Endodermal cell (in vitro differentiated cells): ENCODE results near the gene ATP6V0D1. TPM values are rescaled to one million over a fixed set of nuclear protein-coding genes. Genes with fewer than 3 reads are reported as not detected.

Experiments
- DNase-seq: peaks from one replicate; pipeline ENCODE4 v3.0.0-alpha.2; 2017
- H3K27ac ChIP-seq: 2 replicates; pipeline ENCODE4 v1.5.1; 2013; ENCODE audit warnings: mild to moderate bottlenecking, low read depth, low read length, moderate library complexity
- H3K27me3 ChIP-seq: 2 replicates; pipeline ENCODE4 v1.6.1; 2013; ENCODE audit warnings: mild to moderate bottlenecking, low read length, moderate library complexity; ENCODE audit not compliant: insufficient read depth, control insufficient read depth, poor library complexity, severe bottlenecking
- H3K36me3 ChIP-seq: 2 replicates; pipeline ENCODE4 v1.7.0; 2013; ENCODE audit warnings: mild to moderate bottlenecking, low read length, moderate library complexity; ENCODE audit not compliant: control insufficient read depth, insufficient read depth
- H3K4me1 ChIP-seq: one replicate; pipeline ENCODE4 v1.7.0; 2013; ENCODE audit warnings: low read length; ENCODE audit not compliant: control insufficient read depth, insufficient read depth
- H3K4me3 ChIP-seq: 2 replicates; pipeline ENCODE4 v1.5.1; 2013; ENCODE audit warnings: mild to moderate bottlenecking, low read length, moderate library complexity
- H3K9ac ChIP-seq: 2 replicates; pipeline ENCODE4 v1.6.1; 2013; ENCODE audit warnings: mild to moderate bottlenecking, low read length, moderate library complexity; ENCODE audit not compliant: poor library complexity, severe bottlenecking; ENCODE audit errors: extremely low read depth
- H3K9me3 ChIP-seq: 2 replicates; pipeline ENCODE4 v1.6.1; 2013; ENCODE audit warnings: mild to moderate bottlenecking, low read length, moderate library complexity; ENCODE audit not compliant: control insufficient read depth
- H3K27ac Mint-ChIP-seq: 2 replicates; pipeline ENCODE4 v1.8.0; 2020; ENCODE audit warnings: mixed read lengths
- H3K27me3 Mint-ChIP-seq: 2 replicates; pipeline ENCODE4 v1.8.0; 2021; ENCODE audit warnings: mild to moderate bottlenecking, mixed read lengths; ENCODE audit not compliant: insufficient read depth
- H3K36me3 Mint-ChIP-seq: 2 replicates; pipeline ENCODE4 v1.8.0; 2020; ENCODE audit warnings: low read depth, mixed read lengths
- H3K4me1 Mint-ChIP-seq: 2 replicates; pipeline ENCODE4 v1.8.0; 2020; ENCODE audit warnings: mixed read lengths
- H3K4me3 Mint-ChIP-seq: 2 replicates; pipeline ENCODE4 v1.8.0; 2020; ENCODE audit warnings: mild to moderate bottlenecking, moderate library complexity, mixed read lengths
- H3K9me3 Mint-ChIP-seq: 2 replicates; pipeline ENCODE4 v1.8.0; 2020; ENCODE audit warnings: mild to moderate bottlenecking, mixed read lengths
- CTCF ChIP-seq: fragments of 200-600 bp; sonication (generic); conservative IDR thresholded peaks from 2 replicates; pipeline ENCODE4 v1.5.0; 2021; ENCODE audit warnings: antibody characterized with exemption, mild to moderate bottlenecking
- WGBS, 2 experiments: methylation state at CpG; one replicate each; pipeline versions ENCODE4 v1.1.5 to v1.1.7; 2013; ENCODE audit warnings: missing lambda C conversion rate in 2 of 2, mixed read lengths in 1 of 2; ENCODE audit not compliant: insufficient coverage in 1 of 2, insufficient read length in 1 of 2; 5-methylcytosine and 5-hydroxymethylcytosine counted together
- total RNA-seq, 2 donors: library from RNA; stranded (reverse); fragmentation: NEBNext Ultra II Directional in 1 of 2; extraction: Animal tissue kit (Norgen Biotek cat#: 25700) in 1 of 2; gene quantifications; 2 replicates in 1 of 2; 3 replicates in 1 of 2; pipeline ENCODE4 v1.2.1, GENCODE V29; 2021

The ATP6V0D1 gene
- total RNA-seq, 2 donors from 2014 or later, result 56.0 to 58.3 TPM

DNA sequence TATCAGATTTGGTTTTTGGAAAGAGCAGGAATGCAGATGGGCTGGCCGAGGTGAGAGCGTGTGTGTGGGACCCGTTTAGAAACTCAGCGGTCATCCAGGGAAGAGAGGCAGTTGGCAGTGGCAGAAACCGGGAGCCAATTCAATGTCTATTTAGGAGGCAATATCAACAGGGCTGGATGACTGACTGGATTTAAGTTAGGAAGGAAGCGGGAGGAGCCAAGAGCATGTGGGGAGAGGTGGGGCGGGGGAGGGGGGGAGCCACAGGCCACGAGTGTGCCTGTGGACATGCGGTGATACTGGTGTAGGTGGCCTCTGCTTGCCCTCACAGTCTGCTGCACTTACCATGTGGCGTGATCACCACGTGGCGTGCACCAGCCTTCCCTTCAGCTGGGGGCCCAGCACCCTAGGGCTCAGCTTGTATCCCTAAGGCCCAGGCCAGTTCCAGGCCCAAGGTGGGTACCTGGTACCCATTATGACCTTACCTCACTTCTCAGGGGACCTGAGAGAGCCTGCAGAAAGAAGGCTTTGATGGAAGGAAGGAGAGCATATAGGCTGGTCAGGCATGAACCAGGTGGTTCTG is 76.9 kb downstream of the ATP6V0D1 start:
- Histone ChIP-seq H3K4me3 (no peak overlapping the region), H3K9ac (no peak overlapping the region), H3K9me3 (no peaks in the 10 kb centered on the region), H3K4me1 (peaks cover 8% of the 10 kb centered on the region), H3K27ac (no peak overlapping the region), H3K27me3 (no peaks in the 10 kb centered on the region), H3K36me3 (no peaks in the 10 kb centered on the region)
- DNase-seq, result no peak
- Mint-ChIP-seq H3K9me3 (no peaks in the 10 kb centered on the region), H3K27me3 (peaks cover 17% of the 10 kb centered on the region), H3K4me3 (no peak overlapping the region), H3K36me3 (no peaks in the 10 kb centered on the region), H3K27ac (no peak overlapping the region), H3K4me1 (peaks cover 19% of the 10 kb centered on the region)
- no peak for TF ChIP-seq CTCF
- WGBS, 2 experiments, result 93 to 98% methylated on average over 5 to 12 of the region's 12 CpGs

GRCh38 chr16:67400901-67401300 is 80.1 kb downstream of the ATP6V0D1 start:
- Mint-ChIP-seq H3K9me3 (no peaks in the 10 kb centered on the region), H3K4me1 (peaks cover 3% of the 10 kb centered on the region), H3K27me3 (peaks cover 36% of the 10 kb centered on the region), H3K4me3 (no peak overlapping the region), H3K36me3 (no peaks in the 10 kb centered on the region), H3K27ac (no peak overlapping the region)
- Histone ChIP-seq H3K4me1 (peaks cover 8% of the 10 kb centered on the region), H3K9me3 (no peaks in the 10 kb centered on the region), H3K27me3 (peaks cover 1% of the 10 kb centered on the region), H3K36me3 (no peaks in the 10 kb centered on the region), H3K27ac (no peak overlapping the region), H3K4me3 (no peak overlapping the region), H3K9ac (no peak overlapping the region)
- no peak for DNase-seq
- TF ChIP-seq CTCF, result no peak
- 93% methylated on average over 10 to 14 of the region's 14 CpGs for WGBS, 2 experiments

- no peak overlapping the region for H3K4me3 ChIP-seq
- peaks cover 45% of the 10 kb centered on the region for H3K27me3 Mint-ChIP-seq
- H3K4me1 ChIP-seq, result peaks cover 8% of the 10 kb centered on the region
- no peak overlapping the region for H3K9ac ChIP-seq
- no peaks in the 10 kb centered on the region for H3K36me3 Mint-ChIP-seq
- no peak overlapping the region for H3K27ac ChIP-seq
- DNase-seq, result no peak
- H3K9me3 Mint-ChIP-seq, result no peaks in the 10 kb centered on the region
- peaks cover 3% of the 10 kb centered on the region for H3K4me1 Mint-ChIP-seq
- no peak overlapping the region for H3K27ac Mint-ChIP-seq
- H3K27me3 ChIP-seq, result peaks cover 10% of the 10 kb centered on the region
- 85 to 86% methylated on average over 9 to 19 of the region's 19 CpGs for WGBS, 2 experiments
- H3K9me3 ChIP-seq, result no peaks in the 10 kb centered on the region
- TF ChIP-seq CTCF, result peak; percentile 63
- H3K4me3 Mint-ChIP-seq, result no peak overlapping the region
- H3K36me3 ChIP-seq, result no peaks in the 10 kb centered on the region
These were observed 80.9 kb downstream of the ATP6V0D1 start for GRCh38 chr16:67399749-67400704.
